Uterus (tissue), 2 donors: ENCODE results near the gene LAMB2.

Experiments
- CTCF ChIP-seq, 4 experiments: fragments of 200-600 bp in 2 of 4; fragments of 450-650 bp in 2 of 4; sonication (generic) in 2 of 4; IDR thresholded peaks; one replicate each; pipeline ENCODE4 v1.5.1; 2016 to 2019; ENCODE audit warnings: antibody characterized with exemption in 4 of 4, mild to moderate bottlenecking in 2 of 4, moderate library complexity in 1 of 4
- POLR2A ChIP-seq, 2 donors: fragments of 450-650 bp; IDR thresholded peaks; one replicate each; pipeline ENCODE4 v1.6.1; 2016; ENCODE audit warnings: antibody characterized with exemption in 2 of 2, mild to moderate bottlenecking in 1 of 2, moderate library complexity in 1 of 2

- TF ChIP-seq CTCF (IDR thresholded peaks at IDR 0.05) (peak in 3 of 4 experiments; percentile 12 to 27 (median 17)), POLR2A (IDR thresholded peaks at IDR 0.05) (peak in 1 of 2 donors; percentile 58)
Observed at GRCh38 chr3:49132437-49133225, at the start of gene LAMB2.
